BE2C (cell line): ENCODE data around the gene ZBTB16.

ENCODE experiments used
- DNase-seq: peaks from one replicate; pipeline ENCODE4 v3.0.0-alpha.2; 2020
- H3K27me3 ChIP-seq: fragments of 250-450 bp; sonication (Bioruptor Pico); 2 replicates; pipeline ENCODE4 v1.5.1; 2020; ENCODE audit warnings: mild to moderate bottlenecking
- H3K36me3 ChIP-seq: fragments of 250-450 bp; sonication (Bioruptor Pico); 2 replicates; pipeline ENCODE4 v1.5.1; 2020; ENCODE audit warnings: mild to moderate bottlenecking
- H3K4me1 ChIP-seq: fragments of 250-450 bp; sonication (Bioruptor Pico); 2 replicates; pipeline ENCODE4 v1.5.1; 2020
- H3K4me3 ChIP-seq: 2 replicates; pipeline ENCODE4 v1.5.1; 2011; ENCODE audit warnings: low read depth, low read length
- H3K9me3 ChIP-seq: fragments of 250-450 bp; sonication (Bioruptor Pico); 2 replicates; pipeline ENCODE4 v1.5.1; 2020
- TF ChIP-seq, protein P1 (sequence below): IDR thresholded peaks from 2 replicates; pipeline ENCODE4 v1.5.1; 2012; ENCODE audit warnings: mild to moderate bottlenecking, low read depth, low read length

The ZBTB16 gene

DNA sequence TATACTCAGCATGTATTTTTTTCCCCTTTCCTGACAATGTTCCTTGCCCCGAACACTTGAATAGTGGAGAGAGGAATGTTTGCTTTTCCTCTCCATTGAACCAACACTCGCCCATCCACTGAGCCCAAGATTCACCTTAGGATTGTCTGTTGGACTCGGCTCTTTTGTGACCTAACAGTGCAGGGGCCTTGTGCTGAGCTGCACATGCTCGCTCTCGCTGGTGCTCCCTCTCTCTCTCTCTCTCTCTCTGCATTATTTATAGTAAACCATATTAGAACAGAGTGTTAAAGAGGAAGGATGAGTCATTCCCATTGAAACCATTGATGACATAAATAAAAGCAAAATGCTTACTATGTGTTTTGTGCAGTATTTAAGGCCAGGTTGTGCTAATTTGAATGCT, 20.7 kb downstream of the ZBTB16 start:
- no peaks in the 10 kb centered on the region for H3K36me3 ChIP-seq
- H3K27me3 ChIP-seq, result peaks cover 67% of the 10 kb centered on the region
- no peaks in the 10 kb centered on the region for H3K4me1 ChIP-seq
- no peak overlapping the region for H3K4me3 ChIP-seq
- TF ChIP-seq, protein P1, sequence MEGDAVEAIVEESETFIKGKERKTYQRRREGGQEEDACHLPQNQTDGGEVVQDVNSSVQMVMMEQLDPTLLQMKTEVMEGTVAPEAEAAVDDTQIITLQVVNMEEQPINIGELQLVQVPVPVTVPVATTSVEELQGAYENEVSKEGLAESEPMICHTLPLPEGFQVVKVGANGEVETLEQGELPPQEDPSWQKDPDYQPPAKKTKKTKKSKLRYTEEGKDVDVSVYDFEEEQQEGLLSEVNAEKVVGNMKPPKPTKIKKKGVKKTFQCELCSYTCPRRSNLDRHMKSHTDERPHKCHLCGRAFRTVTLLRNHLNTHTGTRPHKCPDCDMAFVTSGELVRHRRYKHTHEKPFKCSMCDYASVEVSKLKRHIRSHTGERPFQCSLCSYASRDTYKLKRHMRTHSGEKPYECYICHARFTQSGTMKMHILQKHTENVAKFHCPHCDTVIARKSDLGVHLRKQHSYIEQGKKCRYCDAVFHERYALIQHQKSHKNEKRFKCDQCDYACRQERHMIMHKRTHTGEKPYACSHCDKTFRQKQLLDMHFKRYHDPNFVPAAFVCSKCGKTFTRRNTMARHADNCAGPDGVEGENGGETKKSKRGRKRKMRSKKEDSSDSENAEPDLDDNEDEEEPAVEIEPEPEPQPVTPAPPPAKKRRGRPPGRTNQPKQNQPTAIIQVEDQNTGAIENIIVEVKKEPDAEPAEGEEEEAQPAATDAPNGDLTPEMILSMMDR, result no peak
- H3K9me3 ChIP-seq, result no peaks in the 10 kb centered on the region
- no peak for DNase-seq

DNA sequence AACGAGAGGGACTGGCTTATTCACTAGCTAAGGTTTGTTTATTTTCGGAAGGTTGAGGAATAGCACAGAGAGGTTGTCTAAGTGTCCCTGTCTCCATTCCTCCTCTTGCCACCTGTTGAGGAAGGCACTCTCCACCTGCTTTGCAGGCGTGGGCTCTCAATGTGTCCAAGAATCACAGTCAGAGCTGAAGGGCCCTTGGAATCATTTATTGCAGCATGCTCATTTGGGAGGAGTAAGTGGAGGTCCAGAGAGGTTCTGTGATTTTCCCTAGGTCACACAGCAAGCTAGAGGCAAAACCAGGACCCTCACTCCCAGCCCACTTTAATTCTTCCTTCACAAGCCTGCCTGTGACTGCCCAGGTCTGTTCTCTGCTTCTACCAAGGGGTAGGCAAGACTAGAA, 21.3 kb downstream of the ZBTB16 start:
- TF ChIP-seq, protein P1, result no peak
- no peak for DNase-seq

DNA sequence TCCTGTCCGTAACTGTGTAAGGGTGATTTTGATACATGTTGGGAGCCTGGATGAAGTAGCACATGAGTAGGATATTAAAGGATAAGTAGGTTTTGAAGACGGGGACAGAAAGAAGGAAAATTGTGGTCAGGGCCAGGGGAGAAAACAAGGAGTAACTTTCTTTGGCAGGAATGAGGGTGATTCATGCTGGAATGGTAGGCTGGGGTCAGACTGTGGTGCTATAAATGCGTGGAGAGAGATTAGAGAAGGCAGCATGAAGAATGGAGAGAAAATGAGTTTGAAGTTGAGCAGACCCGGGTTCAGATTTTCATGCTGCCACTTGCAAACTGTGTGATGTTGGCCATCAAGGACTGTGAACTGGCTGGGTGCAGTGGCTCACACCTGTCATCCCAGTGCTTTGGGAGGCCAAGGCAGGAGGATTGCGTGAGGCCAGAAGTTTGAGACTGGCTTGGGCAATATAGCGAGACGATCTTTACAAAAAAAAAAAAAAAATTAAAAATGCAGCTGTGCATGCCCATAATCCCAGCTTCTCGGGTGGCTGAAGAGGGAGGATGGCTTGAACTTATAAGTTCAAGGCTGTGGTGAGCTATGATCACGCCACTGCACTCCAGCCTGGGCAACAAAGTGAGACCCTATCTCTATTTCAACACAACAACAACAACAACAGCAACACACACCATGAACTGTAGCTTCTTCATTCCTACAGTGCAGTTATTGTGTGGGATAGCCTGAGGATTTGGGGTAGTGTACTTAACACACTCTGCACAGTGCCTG, 22.3 kb downstream of the ZBTB16 start:
- Histone ChIP-seq H3K27me3 (peaks cover 58% of the 10 kb centered on the region), H3K4me1 (no peaks in the 10 kb centered on the region), H3K9me3 (no peaks in the 10 kb centered on the region), H3K36me3 (no peaks in the 10 kb centered on the region), H3K4me3 (no peak overlapping the region)
- DNase-seq, result no peak
- TF ChIP-seq, protein P1, result no peak

More for the DNA sequence above, 21.3 kb downstream of the ZBTB16 start:
- Histone ChIP-seq H3K9me3 (no peaks in the 10 kb centered on the region), H3K4me3 (no peak overlapping the region), H3K36me3 (no peaks in the 10 kb centered on the region), H3K4me1 (no peaks in the 10 kb centered on the region), H3K27me3 (peaks cover 65% of the 10 kb centered on the region)

DNA sequence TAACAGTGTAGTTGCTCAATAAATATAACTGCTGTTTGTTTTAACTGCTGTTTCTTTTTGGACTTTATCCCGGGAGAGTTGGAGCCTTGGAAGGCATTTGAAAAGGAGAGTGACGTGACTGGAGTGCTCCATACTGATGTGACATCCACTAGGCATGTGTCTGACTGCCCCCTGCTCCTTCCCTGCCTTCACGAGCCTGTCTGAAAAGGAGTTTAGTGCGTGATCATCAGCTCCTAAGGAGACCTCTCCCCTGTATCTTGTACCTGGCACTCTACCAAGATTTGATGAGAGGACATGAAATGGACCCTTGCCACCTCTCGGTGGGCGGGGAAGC, 22.9 kb downstream of the ZBTB16 start:
- H3K27me3 ChIP-seq, result peaks cover 53% of the 10 kb centered on the region
- DNase-seq, result no peak
- H3K36me3 ChIP-seq, result no peaks in the 10 kb centered on the region
- TF ChIP-seq, protein P1, result no peak
- no peak overlapping the region for H3K4me3 ChIP-seq
- H3K4me1 ChIP-seq, result no peaks in the 10 kb centered on the region
- no peaks in the 10 kb centered on the region for H3K9me3 ChIP-seq

DNA sequence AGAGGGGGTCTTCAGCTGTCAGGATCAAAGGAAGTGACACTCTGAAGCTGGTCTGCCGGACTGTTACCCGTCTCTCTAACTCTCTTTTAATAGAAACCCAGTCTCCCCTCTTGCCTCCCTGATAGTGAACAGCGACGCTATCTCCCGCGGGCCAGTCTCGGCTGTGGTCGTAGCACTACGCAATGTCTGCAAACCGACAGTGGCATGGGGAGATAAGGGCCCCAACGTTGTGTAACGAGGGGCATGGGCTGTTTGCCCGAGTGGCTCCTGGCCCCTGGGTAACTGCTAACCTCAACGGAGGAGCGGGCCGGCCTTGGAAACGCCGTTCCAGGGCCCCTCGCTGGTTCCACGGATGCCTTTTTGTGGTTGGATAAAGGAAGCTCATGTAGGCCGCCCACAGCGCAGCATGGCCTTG, 23.3 kb downstream of the ZBTB16 start:
- Histone ChIP-seq H3K4me3 (no peak overlapping the region), H3K27me3 (peaks cover 49% of the 10 kb centered on the region), H3K36me3 (no peaks in the 10 kb centered on the region), H3K4me1 (no peaks in the 10 kb centered on the region), H3K9me3 (no peaks in the 10 kb centered on the region)
- DNase-seq, result no peak
- TF ChIP-seq, protein P1, result no peak

DNA sequence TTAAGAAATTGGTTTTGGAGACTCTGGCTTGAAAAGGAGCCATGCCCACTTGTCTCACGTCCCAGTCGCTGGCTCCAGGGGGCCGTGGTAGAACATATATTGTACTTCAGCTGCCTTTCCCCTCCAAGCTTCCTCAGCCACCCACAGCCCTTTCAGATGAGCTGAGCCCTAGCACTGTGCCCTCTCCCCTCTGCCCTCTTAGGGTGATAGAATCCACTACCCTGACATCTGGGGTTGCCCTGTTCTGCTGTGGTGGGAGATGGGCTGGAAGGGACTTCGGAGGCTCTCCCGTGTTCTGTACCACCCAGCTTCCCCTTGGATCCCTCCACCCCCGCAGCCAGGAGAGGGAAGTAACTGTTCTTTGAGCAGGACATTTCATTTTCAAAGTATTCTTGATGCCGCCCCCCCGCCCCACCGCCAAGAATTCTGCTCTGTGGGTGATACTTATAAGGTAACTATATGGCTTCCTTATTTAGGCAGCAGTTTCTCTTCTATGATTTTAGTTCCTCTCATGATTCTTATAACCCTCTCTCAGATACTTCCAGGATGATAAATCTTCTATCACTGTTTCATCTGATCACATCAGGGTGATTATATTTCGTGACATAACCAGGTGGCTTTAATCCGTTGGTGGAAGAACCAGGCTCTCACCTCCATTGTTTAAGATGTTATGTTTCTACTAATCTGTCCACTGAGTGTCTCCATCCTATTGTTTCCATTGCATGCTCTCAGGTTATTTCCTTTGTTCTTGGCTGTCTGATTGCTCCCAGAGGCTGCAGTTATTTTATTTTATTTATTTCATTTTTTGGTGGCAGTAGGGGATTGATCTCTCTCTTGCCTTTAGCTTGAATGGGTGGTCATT, 24.1 kb downstream of the ZBTB16 start:
- H3K27me3 ChIP-seq, result peaks cover 41% of the 10 kb centered on the region
- no peaks in the 10 kb centered on the region for H3K36me3 ChIP-seq
- no peaks in the 10 kb centered on the region for H3K4me1 ChIP-seq
- TF ChIP-seq, protein P1, result no peak
- DNase-seq, result no peak
- no peak overlapping the region for H3K4me3 ChIP-seq
- no peaks in the 10 kb centered on the region for H3K9me3 ChIP-seq
